ENCODE data around the gene TGM2. TPM values are rescaled to one million over a fixed set of nuclear protein-coding genes. Genes with fewer than 3 reads are reported as not detected.

The TGM2 gene
- total RNA-seq, 2 donors from 2014 or later = 0.81 to 2.4 TPM

- no peak for DNase-seq (ENCODE audit: low spot score)
- no peaks in the 10 kb centered on the region for H3K36me3 Mint-ChIP-seq
- peaks cover 18 to 21% of the 10 kb centered on the region in 2 donors for H3K27me3 Mint-ChIP-seq
- H3K27ac Mint-ChIP-seq = no peak overlapping the region
- H3K4me1 Mint-ChIP-seq (ENCODE audit: low read depth in 2 of 2) = no peaks in the 10 kb centered on the region
- no peak for ATAC-seq
- H3K4me3 Mint-ChIP-seq = no peak overlapping the region
- H3K9me3 Mint-ChIP-seq = no peaks in the 10 kb centered on the region
These were observed 38.9 kb upstream of the TGM2 start for GRCh38 chr20:38203981-38204357.

GRCh38 chr20:38203337-38203980 is 38.4 kb upstream of the TGM2 start:
- no peaks in the 10 kb centered on the region for H3K36me3 Mint-ChIP-seq
- H3K4me1 Mint-ChIP-seq (ENCODE audit: low read depth in 2 of 2) = no peaks in the 10 kb centered on the region
- H3K4me3 Mint-ChIP-seq = no peak overlapping the region
- H3K27me3 Mint-ChIP-seq = peaks cover 15 to 21% of the 10 kb centered on the region in 2 donors
- no peaks in the 10 kb centered on the region for H3K9me3 Mint-ChIP-seq
- DNase-seq (ENCODE audit: low spot score) (peak; percentile 10), ATAC-seq (no peak)
- no peak overlapping the region for H3K27ac Mint-ChIP-seq

GRCh38 chr20:38202982-38203293 is 37.9 kb upstream of the TGM2 start:
- H3K4me3 Mint-ChIP-seq = no peak overlapping the region

GRCh38 chr20:38202153-38202981 is 37.3 kb upstream of the TGM2 start:
- Mint-ChIP-seq H3K9me3 (no peaks in the 10 kb centered on the region), H3K27ac (no peak overlapping the region), H3K4me3 (no peak overlapping the region), H3K27me3 (peaks cover 12 to 24% of the 10 kb centered on the region in 2 donors), H3K36me3 (no peaks in the 10 kb centered on the region), H3K4me1 (ENCODE audit: low read depth in 2 of 2) (no peaks in the 10 kb centered on the region)
- ATAC-seq (no peak), DNase-seq (ENCODE audit: low spot score) (peak; percentile 34)

More at GRCh38 chr20:38202982-38203293, 37.9 kb upstream of the TGM2 start:
- no peaks in the 10 kb centered on the region for H3K4me1 Mint-ChIP-seq (ENCODE audit: low read depth in 2 of 2)
- peaks cover 12 to 21% of the 10 kb centered on the region in 2 donors for H3K27me3 Mint-ChIP-seq
- ATAC-seq (no peak), DNase-seq (ENCODE audit: low spot score) (peak; percentile 44)
- no peak overlapping the region for H3K27ac Mint-ChIP-seq
- no peaks in the 10 kb centered on the region for H3K36me3 Mint-ChIP-seq
- no peaks in the 10 kb centered on the region for H3K9me3 Mint-ChIP-seq

- Mint-ChIP-seq H3K4me3 (no peak overlapping the region), H3K36me3 (no peaks in the 10 kb centered on the region), H3K27ac (no peak overlapping the region)
These were observed 36.3 kb upstream of the TGM2 start for GRCh38 chr20:38201356-38201755.

GRCh38 chr20:38200646-38201045 is 35.6 kb upstream of the TGM2 start:
- no peaks in the 10 kb centered on the region for H3K4me1 Mint-ChIP-seq (ENCODE audit: low read depth in 2 of 2)
- H3K27ac Mint-ChIP-seq = no peak overlapping the region
- peak; percentile 23 for DNase-seq (ENCODE audit: low spot score)
- H3K4me3 Mint-ChIP-seq = no peak overlapping the region
- H3K27me3 Mint-ChIP-seq = peaks cover 3 to 30% of the 10 kb centered on the region in 2 donors
- no peaks in the 10 kb centered on the region for H3K36me3 Mint-ChIP-seq
- no peaks in the 10 kb centered on the region for H3K9me3 Mint-ChIP-seq
- no peak for ATAC-seq

More at GRCh38 chr20:38201356-38201755, 36.3 kb upstream of the TGM2 start:
- Mint-ChIP-seq H3K27me3 (peaks cover 3 to 30% of the 10 kb centered on the region in 2 donors), H3K4me1 (ENCODE audit: low read depth in 2 of 2) (no peaks in the 10 kb centered on the region), H3K9me3 (no peaks in the 10 kb centered on the region)
- DNase-seq (ENCODE audit: low spot score) (no peak), ATAC-seq (peak in 1 of 2 donors; percentile 28)

- H3K4me1 Mint-ChIP-seq (ENCODE audit: low read depth in 2 of 2) = no peaks in the 10 kb centered on the region
- no peaks in the 10 kb centered on the region for H3K36me3 Mint-ChIP-seq
- no peak for ATAC-seq
- peaks cover 3 to 23% of the 10 kb centered on the region in 2 donors for H3K27me3 Mint-ChIP-seq
- no peak overlapping the region for H3K27ac Mint-ChIP-seq
- H3K4me3 Mint-ChIP-seq = no peak overlapping the region
- H3K9me3 Mint-ChIP-seq = no peaks in the 10 kb centered on the region
- peak; percentile 46 for DNase-seq (ENCODE audit: low spot score)
These were observed 34.7 kb upstream of the TGM2 start for GRCh38 chr20:38199501-38200390.

GRCh38 chr20:38198238-38198861 is 33.3 kb upstream of the TGM2 start:
- peaks cover 4% of the 10 kb centered on the region for H3K36me3 Mint-ChIP-seq
- no peaks in the 10 kb centered on the region for H3K9me3 Mint-ChIP-seq
- no peaks in the 10 kb centered on the region for H3K4me1 Mint-ChIP-seq (ENCODE audit: low read depth in 2 of 2)
- H3K4me3 Mint-ChIP-seq = no peak overlapping the region
- H3K27me3 Mint-ChIP-seq = peaks cover 0 to 26% of the 10 kb centered on the region in 2 donors
- H3K27ac Mint-ChIP-seq = no peak overlapping the region
- DNase-seq (ENCODE audit: low spot score) (peak; percentile 56), ATAC-seq (no peak)

GRCh38 chr20:38197619-38198018 is 32.5 kb upstream of the TGM2 start:
- peaks cover 4% of the 10 kb centered on the region for H3K36me3 Mint-ChIP-seq
- no peaks in the 10 kb centered on the region for H3K9me3 Mint-ChIP-seq
- DNase-seq (ENCODE audit: low spot score) (peak; percentile 18), ATAC-seq (no peak)
- H3K27ac Mint-ChIP-seq = no peak overlapping the region
- H3K27me3 Mint-ChIP-seq = peaks cover 0 to 26% of the 10 kb centered on the region in 2 donors
- H3K4me3 Mint-ChIP-seq = no peak overlapping the region
- H3K4me1 Mint-ChIP-seq (ENCODE audit: low read depth in 2 of 2) = no peaks in the 10 kb centered on the region

GRCh38 chr20:38197217-38197616 is 32.1 kb upstream of the TGM2 start:
- DNase-seq (ENCODE audit: low spot score) = peak; percentile 32
- no peak overlapping the region for H3K27ac Mint-ChIP-seq
- peaks cover 0 to 23% of the 10 kb centered on the region in 2 donors for H3K27me3 Mint-ChIP-seq
- no peaks in the 10 kb centered on the region for H3K4me1 Mint-ChIP-seq (ENCODE audit: low read depth in 2 of 2)
- H3K36me3 Mint-ChIP-seq = peaks cover 4% of the 10 kb centered on the region
- ATAC-seq = no peak
- no peaks in the 10 kb centered on the region for H3K9me3 Mint-ChIP-seq
- no peak overlapping the region for H3K4me3 Mint-ChIP-seq

- Mint-ChIP-seq H3K36me3 (peaks cover 4% of the 10 kb centered on the region), H3K4me3 (no peak overlapping the region), H3K4me1 (ENCODE audit: low read depth in 2 of 2) (no peaks in the 10 kb centered on the region), H3K27ac (no peak overlapping the region), H3K9me3 (no peaks in the 10 kb centered on the region), H3K27me3 (peaks cover under 1 to 17% of the 10 kb centered on the region in 2 donors)
- peak; percentile 47 for DNase-seq (ENCODE audit: low spot score)
- ATAC-seq = no peak
These were observed 31.5 kb upstream of the TGM2 start for GRCh38 chr20:38196592-38196991.

- no peak for ATAC-seq
- H3K27me3 Mint-ChIP-seq = peaks cover 5 to 17% of the 10 kb centered on the region in 2 donors
- peak; percentile 20 for DNase-seq (ENCODE audit: low spot score)
- H3K4me1 Mint-ChIP-seq (ENCODE audit: low read depth in 2 of 2) = no peaks in the 10 kb centered on the region
- H3K27ac Mint-ChIP-seq = no peak overlapping the region
- no peaks in the 10 kb centered on the region for H3K9me3 Mint-ChIP-seq
- no peak overlapping the region for H3K4me3 Mint-ChIP-seq
- H3K36me3 Mint-ChIP-seq = peaks cover 4% of the 10 kb centered on the region
These were observed 31.0 kb upstream of the TGM2 start for GRCh38 chr20:38196076-38196475.

GRCh38 chr20:38195521-38195920 is 30.5 kb upstream of the TGM2 start:
- no peak for ATAC-seq
- peaks cover 4% of the 10 kb centered on the region for H3K36me3 Mint-ChIP-seq
- peak; percentile 34 for DNase-seq (ENCODE audit: low spot score)
- peaks cover 5 to 17% of the 10 kb centered on the region in 2 donors for H3K27me3 Mint-ChIP-seq
- H3K4me1 Mint-ChIP-seq (ENCODE audit: low read depth in 2 of 2) = no peaks in the 10 kb centered on the region
- no peaks in the 10 kb centered on the region for H3K9me3 Mint-ChIP-seq
- H3K27ac Mint-ChIP-seq = no peak overlapping the region
- H3K4me3 Mint-ChIP-seq = no peak overlapping the region

All from natural killer cell treated with Interleukin-12 subunit alpha and Interleukin-12 subunit beta and Interleukin-15 and Interleukin-18, amount 100 ng/mL, for 72 hours (primary cell).